C4-2B (cell line): ENCODE data around the gene COPS3.

Experiments
- ZFX ChIP-seq: fragments of 450-650 bp; IDR thresholded peaks from 2 replicates; pipeline ENCODE4 v1.6.1; 2017
- TF ChIP-seq, protein P1 (sequence below): fragments of 450-650 bp; conservative IDR thresholded peaks from 2 replicates; pipeline ENCODE4 v1.5.1; 2017; ENCODE audit warnings: mild to moderate bottlenecking

DNA sequence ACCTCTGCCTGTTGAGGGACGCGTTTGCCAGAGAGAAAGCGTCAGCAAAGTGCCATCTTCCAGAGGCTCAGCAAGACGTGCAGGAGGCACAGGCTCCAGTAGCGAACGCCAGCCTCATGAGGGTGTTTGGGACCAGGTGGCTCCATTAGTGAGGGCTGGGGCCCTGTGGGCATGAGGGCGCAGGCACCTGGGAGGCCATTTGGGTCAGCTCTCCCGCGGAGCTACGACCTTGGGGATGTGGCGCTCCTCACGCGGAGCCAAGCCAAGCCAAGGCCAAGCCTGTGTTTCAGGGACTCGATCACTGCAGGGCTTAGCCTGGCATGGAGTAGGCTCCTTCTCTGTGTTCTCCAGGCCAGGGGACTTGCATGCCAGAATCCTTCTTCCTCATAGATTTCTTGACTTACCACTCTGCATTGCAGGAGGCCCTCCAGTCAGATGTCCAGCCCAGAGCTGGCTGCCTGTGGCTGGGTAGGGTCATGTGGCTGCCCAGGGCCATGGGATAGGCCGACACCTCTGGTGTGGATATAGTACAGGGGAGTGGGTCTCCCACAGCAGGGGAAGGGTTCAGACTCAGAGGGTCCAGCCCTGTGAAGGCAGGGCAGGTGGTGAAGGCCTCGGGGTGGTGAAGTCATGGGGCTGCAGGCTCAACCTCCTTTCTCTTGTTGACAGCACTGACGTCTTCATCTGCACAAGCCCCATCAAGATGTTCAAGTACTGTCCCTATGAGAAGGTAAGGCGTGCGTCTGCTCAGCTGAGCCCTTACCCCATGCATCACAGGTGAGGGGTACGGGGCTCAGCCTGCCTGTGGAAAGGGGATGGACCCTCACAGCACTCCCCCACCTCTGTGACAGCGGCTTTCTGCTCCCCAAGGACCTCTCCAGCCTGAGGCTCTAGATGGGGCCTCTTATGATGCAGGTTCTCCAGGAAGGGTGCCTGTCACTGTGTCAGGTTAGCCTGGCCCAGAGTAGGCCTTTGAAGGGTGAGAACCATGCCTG is 41.8 kb upstream of the COPS3 start:
- TF ChIP-seq, protein P1, sequence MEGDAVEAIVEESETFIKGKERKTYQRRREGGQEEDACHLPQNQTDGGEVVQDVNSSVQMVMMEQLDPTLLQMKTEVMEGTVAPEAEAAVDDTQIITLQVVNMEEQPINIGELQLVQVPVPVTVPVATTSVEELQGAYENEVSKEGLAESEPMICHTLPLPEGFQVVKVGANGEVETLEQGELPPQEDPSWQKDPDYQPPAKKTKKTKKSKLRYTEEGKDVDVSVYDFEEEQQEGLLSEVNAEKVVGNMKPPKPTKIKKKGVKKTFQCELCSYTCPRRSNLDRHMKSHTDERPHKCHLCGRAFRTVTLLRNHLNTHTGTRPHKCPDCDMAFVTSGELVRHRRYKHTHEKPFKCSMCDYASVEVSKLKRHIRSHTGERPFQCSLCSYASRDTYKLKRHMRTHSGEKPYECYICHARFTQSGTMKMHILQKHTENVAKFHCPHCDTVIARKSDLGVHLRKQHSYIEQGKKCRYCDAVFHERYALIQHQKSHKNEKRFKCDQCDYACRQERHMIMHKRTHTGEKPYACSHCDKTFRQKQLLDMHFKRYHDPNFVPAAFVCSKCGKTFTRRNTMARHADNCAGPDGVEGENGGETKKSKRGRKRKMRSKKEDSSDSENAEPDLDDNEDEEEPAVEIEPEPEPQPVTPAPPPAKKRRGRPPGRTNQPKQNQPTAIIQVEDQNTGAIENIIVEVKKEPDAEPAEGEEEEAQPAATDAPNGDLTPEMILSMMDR, result no peak
- TF ChIP-seq ZFX, result no peak
